Astrocyte (in vitro differentiated cells and primary cell): ENCODE results near the gene CLBA1.

Experiments used
- EZH2 ChIP-seq: IDR thresholded peaks from 2 replicates; pipeline ENCODE4 v1.6.1; 2012; ENCODE audit warnings: mild to moderate bottlenecking, low read length, inconsistent platforms; ENCODE audit not compliant: insufficient read depth
- TF ChIP-seq, protein P1 (sequence below): IDR thresholded peaks from 2 replicates; pipeline ENCODE4 v1.5.1; 2011; ENCODE audit warnings: low read depth, mild to moderate bottlenecking, inconsistent platforms, low read length, moderate library complexity; ENCODE audit not compliant: insufficient read depth

DNA sequence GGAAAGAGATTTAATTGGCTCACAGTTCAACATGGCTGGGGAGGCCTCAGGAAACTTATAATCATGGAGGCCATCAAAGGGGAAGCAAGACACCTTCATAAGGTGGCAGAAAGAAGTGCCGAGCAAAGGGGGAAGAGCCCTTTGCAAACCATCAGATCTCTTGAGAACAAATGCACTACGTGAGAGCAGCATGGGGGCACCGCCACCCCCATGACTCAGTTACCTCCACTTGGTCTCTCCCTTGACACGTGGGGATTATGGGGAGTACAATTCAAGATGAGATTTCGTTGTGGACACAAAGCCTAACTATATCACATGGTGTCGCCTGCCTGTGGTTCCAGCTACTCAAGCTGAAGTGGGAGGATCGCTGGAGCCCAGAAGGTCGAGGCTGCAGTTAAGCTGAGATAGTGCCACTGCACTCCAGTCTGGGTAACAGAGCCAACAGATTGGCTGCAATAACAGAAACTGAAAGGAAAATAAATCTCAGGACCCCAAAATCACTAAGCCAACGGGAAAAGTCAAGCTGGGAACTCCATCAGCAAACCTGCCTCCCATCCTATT, 45.3 kb downstream of the CLBA1 start:
- TF ChIP-seq, protein P1, sequence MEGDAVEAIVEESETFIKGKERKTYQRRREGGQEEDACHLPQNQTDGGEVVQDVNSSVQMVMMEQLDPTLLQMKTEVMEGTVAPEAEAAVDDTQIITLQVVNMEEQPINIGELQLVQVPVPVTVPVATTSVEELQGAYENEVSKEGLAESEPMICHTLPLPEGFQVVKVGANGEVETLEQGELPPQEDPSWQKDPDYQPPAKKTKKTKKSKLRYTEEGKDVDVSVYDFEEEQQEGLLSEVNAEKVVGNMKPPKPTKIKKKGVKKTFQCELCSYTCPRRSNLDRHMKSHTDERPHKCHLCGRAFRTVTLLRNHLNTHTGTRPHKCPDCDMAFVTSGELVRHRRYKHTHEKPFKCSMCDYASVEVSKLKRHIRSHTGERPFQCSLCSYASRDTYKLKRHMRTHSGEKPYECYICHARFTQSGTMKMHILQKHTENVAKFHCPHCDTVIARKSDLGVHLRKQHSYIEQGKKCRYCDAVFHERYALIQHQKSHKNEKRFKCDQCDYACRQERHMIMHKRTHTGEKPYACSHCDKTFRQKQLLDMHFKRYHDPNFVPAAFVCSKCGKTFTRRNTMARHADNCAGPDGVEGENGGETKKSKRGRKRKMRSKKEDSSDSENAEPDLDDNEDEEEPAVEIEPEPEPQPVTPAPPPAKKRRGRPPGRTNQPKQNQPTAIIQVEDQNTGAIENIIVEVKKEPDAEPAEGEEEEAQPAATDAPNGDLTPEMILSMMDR = no peak
- no peak for TF ChIP-seq EZH2
